ENCODE measurements around the gene PCDH9.

The PCDH9 gene

GRCh38 chr13:66329988-66330451 is 900.1 kb downstream of the PCDH9 start:
- no peak overlapping the region for H3K4me3 ChIP-seq (replicated peaks; ENCODE audit: low read depth, low read length)
- DNase-seq (ENCODE audit: extremely low read depth, insufficient read length): no peak
- no peaks in the 10 kb centered on the region for H3K36me3 ChIP-seq (ENCODE audit: control insufficient read depth, insufficient read depth, low read length)

GRCh38 chr13:66328476-66328875 is 901.7 kb downstream of the PCDH9 start:
- TF ChIP-seq CTCF (IDR thresholded peaks at IDR 0.05; ENCODE audit: insufficient read depth, low read length, poor library complexity, severe bottlenecking): no peak
- Histone ChIP-seq H3K36me3 (ENCODE audit: control insufficient read depth, insufficient read depth, low read length) (no peaks in the 10 kb centered on the region), H3K4me3 (replicated peaks; ENCODE audit: low read depth, low read length) (no peak overlapping the region), H3K27me3 (replicated peaks; ENCODE audit: control insufficient read depth, insufficient read depth, low read length) (no peaks in the 10 kb centered on the region)
- no peak for DNase-seq (ENCODE audit: extremely low read depth, insufficient read length)

More at GRCh38 chr13:66329988-66330451, 900.1 kb downstream of the PCDH9 start:
- no peak for TF ChIP-seq CTCF (IDR thresholded peaks at IDR 0.05; ENCODE audit: insufficient read depth, low read length, poor library complexity, severe bottlenecking)
- H3K27me3 ChIP-seq (replicated peaks; ENCODE audit: control insufficient read depth, insufficient read depth, low read length): no peaks in the 10 kb centered on the region

GRCh38 chr13:66323745-66324347 is 906.3 kb downstream of the PCDH9 start:
- TF ChIP-seq CTCF (IDR thresholded peaks at IDR 0.05; ENCODE audit: insufficient read depth, low read length, poor library complexity, severe bottlenecking): no peak
- Histone ChIP-seq H3K36me3 (ENCODE audit: control insufficient read depth, insufficient read depth, low read length) (no peaks in the 10 kb centered on the region), H3K4me3 (replicated peaks; ENCODE audit: low read depth, low read length) (no peak overlapping the region), H3K27me3 (replicated peaks; ENCODE audit: control insufficient read depth, insufficient read depth, low read length) (no peaks in the 10 kb centered on the region)
- DNase-seq (ENCODE audit: extremely low read depth, insufficient read length): no peak

DNA sequence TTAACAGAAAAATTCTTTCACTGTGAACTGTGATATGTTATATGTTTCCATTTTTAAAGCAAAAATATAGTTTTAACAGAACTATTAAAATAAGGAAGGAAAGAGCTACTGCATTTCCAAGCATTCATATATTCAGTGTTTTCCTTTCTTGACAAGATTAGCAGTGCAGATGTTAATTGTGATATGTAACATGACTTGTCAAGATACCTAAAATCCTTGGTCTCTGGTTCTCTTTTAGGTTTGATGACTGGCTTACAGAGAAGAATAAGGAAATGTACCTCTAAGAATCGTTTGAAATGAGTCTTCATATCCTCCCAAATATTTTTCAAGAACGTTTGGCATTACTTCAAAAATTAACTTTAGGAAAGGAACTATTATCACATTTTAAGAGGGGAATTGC is 907.2 kb downstream of the PCDH9 start:
- no peak for TF ChIP-seq CTCF (IDR thresholded peaks at IDR 0.05; ENCODE audit: insufficient read depth, low read length, poor library complexity, severe bottlenecking)
- DNase-seq (ENCODE audit: extremely low read depth, insufficient read length): no peak
- Histone ChIP-seq H3K4me3 (replicated peaks; ENCODE audit: low read depth, low read length) (no peak overlapping the region), H3K36me3 (ENCODE audit: control insufficient read depth, insufficient read depth, low read length) (no peaks in the 10 kb centered on the region), H3K27me3 (replicated peaks; ENCODE audit: control insufficient read depth, insufficient read depth, low read length) (no peaks in the 10 kb centered on the region)

- Histone ChIP-seq H3K27me3 (replicated peaks; ENCODE audit: control insufficient read depth, insufficient read depth, low read length) (no peaks in the 10 kb centered on the region), H3K36me3 (ENCODE audit: control insufficient read depth, insufficient read depth, low read length) (no peaks in the 10 kb centered on the region), H3K4me3 (replicated peaks; ENCODE audit: low read depth, low read length) (no peak overlapping the region)
- no peak for DNase-seq (ENCODE audit: extremely low read depth, insufficient read length)
- no peak for TF ChIP-seq CTCF (IDR thresholded peaks at IDR 0.05; ENCODE audit: insufficient read depth, low read length, poor library complexity, severe bottlenecking)
These were observed 907.9 kb downstream of the PCDH9 start for GRCh38 chr13:66322193-66322740.
